ENCODE data around the gene ACTR2.

DNA sequence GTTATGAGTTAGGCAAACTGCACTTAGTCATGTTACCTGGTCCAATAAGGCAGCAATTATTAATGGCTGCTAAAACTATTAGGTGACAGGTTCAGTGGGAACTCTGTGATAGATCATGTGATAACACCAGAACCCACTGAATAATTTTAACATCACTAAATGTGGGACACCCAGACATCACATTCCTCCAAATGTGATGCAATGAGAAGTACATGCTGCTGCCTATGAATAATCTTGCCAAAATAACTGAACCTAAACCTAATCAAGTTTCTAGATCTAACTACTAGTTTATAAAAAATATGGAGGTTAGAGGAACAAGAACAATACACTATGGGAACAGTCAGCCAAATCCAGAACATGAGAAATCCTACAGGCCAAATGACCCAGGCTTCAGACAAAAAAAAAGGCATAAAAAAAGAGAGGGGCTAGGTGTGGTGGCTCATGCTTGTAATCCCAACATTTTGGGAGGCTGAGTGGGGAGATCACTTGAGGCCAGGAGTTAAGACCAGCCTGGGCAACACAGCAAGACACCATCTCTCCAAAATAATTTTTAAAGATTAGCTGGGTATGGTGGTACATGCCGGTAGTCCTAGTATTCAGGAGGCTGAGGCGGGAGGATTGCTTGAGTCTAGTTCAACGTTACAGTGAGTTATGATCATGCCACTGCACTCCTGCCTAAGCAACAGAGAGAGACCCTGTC, 7.0 kb upstream of the ACTR2 start:
- TF ChIP-seq, protein P1, sequence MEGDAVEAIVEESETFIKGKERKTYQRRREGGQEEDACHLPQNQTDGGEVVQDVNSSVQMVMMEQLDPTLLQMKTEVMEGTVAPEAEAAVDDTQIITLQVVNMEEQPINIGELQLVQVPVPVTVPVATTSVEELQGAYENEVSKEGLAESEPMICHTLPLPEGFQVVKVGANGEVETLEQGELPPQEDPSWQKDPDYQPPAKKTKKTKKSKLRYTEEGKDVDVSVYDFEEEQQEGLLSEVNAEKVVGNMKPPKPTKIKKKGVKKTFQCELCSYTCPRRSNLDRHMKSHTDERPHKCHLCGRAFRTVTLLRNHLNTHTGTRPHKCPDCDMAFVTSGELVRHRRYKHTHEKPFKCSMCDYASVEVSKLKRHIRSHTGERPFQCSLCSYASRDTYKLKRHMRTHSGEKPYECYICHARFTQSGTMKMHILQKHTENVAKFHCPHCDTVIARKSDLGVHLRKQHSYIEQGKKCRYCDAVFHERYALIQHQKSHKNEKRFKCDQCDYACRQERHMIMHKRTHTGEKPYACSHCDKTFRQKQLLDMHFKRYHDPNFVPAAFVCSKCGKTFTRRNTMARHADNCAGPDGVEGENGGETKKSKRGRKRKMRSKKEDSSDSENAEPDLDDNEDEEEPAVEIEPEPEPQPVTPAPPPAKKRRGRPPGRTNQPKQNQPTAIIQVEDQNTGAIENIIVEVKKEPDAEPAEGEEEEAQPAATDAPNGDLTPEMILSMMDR (IDR thresholded peaks at IDR 0.05): no peak
- no peak for TF ChIP-seq POLR2A (IDR thresholded peaks at IDR 0.05)
